Immature natural killer cell (primary cell): ENCODE data around the gene CPED1. TPM values are rescaled to one million over a fixed set of nuclear protein-coding genes. Genes with fewer than 3 reads are reported as not detected.
"Not testable (repeated sequence)": the region's sequence is repeated elsewhere in the genome, so short reads cannot be mapped to it uniquely, and the experiment has no call there.

Source experiments
- DNase-seq, 3 donors: peaks; one replicate each; pipeline ENCODE4 v3.0.0; 2022; ENCODE audit warnings: mixed read lengths in 1 of 3
- H3K27ac Mint-ChIP-seq, 6 donors: one replicate each; pipeline ENCODE4 v1.8.0; 2020; ENCODE audit warnings: mixed read lengths in 6 of 6, mild to moderate bottlenecking in 5 of 6, inconsistent platforms in 4 of 6, moderate library complexity in 3 of 6
- H3K27me3 Mint-ChIP-seq, 3 donors: one replicate each; pipeline ENCODE4 v1.8.0; 2020 to 2021; ENCODE audit warnings: low read depth in 3 of 3, mild to moderate bottlenecking in 3 of 3, mixed read lengths in 3 of 3, moderate library complexity in 3 of 3, inconsistent platforms in 1 of 3
- H3K36me3 Mint-ChIP-seq, 3 donors: one replicate each; pipeline ENCODE4 v1.8.0; 2020; ENCODE audit warnings: mixed read lengths in 3 of 3, inconsistent platforms in 2 of 3, mild to moderate bottlenecking in 2 of 3
- H3K4me1 Mint-ChIP-seq, 2 donors: one replicate each; pipeline ENCODE4 v1.8.0; 2020; ENCODE audit warnings: inconsistent platforms in 2 of 2, mild to moderate bottlenecking in 2 of 2, mixed read lengths in 2 of 2, moderate library complexity in 1 of 2
- H3K4me3 Mint-ChIP-seq, 5 donors: one replicate each; pipeline ENCODE4 v1.8.0; 2020; ENCODE audit warnings: mild to moderate bottlenecking in 5 of 5, mixed read lengths in 5 of 5, inconsistent platforms in 3 of 5, moderate library complexity in 3 of 5
- H3K9me3 Mint-ChIP-seq, 6 donors: one replicate each; pipeline ENCODE4 v1.8.0; 2020; ENCODE audit warnings: mild to moderate bottlenecking in 6 of 6, mixed read lengths in 6 of 6, inconsistent platforms in 4 of 6, moderate library complexity in 3 of 6
- polyA plus RNA-seq, 3 donors: library from polyadenylated mRNA; unstranded; fragments of 300-500 nt; fragmentation: Illumina TruSeq; gene quantifications; one replicate each; pipeline ENCODE4 v1.2.3, GENCODE V29; 2021

The CPED1 gene
- polyA plus RNA-seq, 3 donors from 2014 or later = 1.3 to 2.2 TPM; not detected in 1

DNA sequence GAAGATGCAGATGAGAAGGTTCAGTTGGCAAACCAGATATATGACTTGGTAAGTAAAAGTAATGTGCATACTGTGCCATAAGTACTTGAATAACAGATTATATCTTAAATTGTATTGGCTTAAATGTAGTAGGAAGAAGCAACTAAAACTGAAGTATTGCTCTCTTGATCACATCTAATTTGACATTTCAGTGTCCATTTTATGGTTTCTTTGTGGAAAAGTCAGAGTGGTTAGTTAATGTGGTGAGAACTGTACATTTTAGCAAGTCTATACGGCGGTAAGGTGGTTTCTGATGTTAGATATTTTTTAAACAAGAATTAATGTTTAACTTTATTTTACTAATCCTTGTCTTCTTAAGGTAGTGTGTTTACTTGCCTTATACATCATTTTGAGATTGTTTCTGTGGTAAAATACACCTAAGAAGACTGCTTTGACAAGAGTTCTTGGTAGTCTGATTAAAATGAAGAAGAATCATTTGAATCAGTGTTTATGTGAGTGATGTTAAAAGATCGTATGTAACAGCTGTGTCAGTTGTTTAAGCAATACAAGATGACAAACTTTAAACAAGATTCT, 32.8 kb upstream of the CPED1 start:
- peaks cover 9 to 14% (median 14%) of the 10 kb centered on the region in 3 donors for H3K36me3 Mint-ChIP-seq
- no peak for DNase-seq
- H3K4me3 Mint-ChIP-seq = no peak overlapping the region

GRCh38 chr7:120959929-120960484, 28.5 kb upstream of the CPED1 start:
- peak overlapping the region in 3 of 6 donors; percentile 8 to 15 (median 9) for H3K27ac Mint-ChIP-seq
- H3K4me3 Mint-ChIP-seq = no peak overlapping the region
- peaks cover 15 to 52% of the 10 kb centered on the region in 2 donors for H3K4me1 Mint-ChIP-seq
- peaks cover 10 to 21% (median 18%) of the 10 kb centered on the region in 3 donors for H3K36me3 Mint-ChIP-seq
- no peak for DNase-seq
- peaks cover 0 to 2% (median 1%) of the 10 kb centered on the region in 3 donors for H3K27me3 Mint-ChIP-seq
- no peaks in the 10 kb centered on the region for H3K9me3 Mint-ChIP-seq

More for the DNA sequence above, 32.8 kb upstream of the CPED1 start:
- peak overlapping the region in 4 of 6 donors; percentile 13 to 57 (median 49) for H3K27ac Mint-ChIP-seq
- peaks cover 6 to 10% (median 7%) of the 10 kb centered on the region in 3 donors for H3K27me3 Mint-ChIP-seq
- peaks cover 21 to 37% of the 10 kb centered on the region in 2 donors for H3K4me1 Mint-ChIP-seq
- H3K9me3 Mint-ChIP-seq = no peaks in the 10 kb centered on the region

GRCh38 chr7:120960714-120961113, 27.8 kb upstream of the CPED1 start:
- DNase-seq = no peak
- Mint-ChIP-seq H3K9me3 (no peaks in the 10 kb centered on the region), H3K27ac (no peak overlapping the region), H3K4me3 (no peak overlapping the region), H3K27me3 (peaks cover 0 to 2% (median 1%) of the 10 kb centered on the region in 3 donors), H3K4me1 (peaks cover 15 to 48% of the 10 kb centered on the region in 2 donors), H3K36me3 (peaks cover 11 to 23% (median 19%) of the 10 kb centered on the region in 3 donors)

DNA sequence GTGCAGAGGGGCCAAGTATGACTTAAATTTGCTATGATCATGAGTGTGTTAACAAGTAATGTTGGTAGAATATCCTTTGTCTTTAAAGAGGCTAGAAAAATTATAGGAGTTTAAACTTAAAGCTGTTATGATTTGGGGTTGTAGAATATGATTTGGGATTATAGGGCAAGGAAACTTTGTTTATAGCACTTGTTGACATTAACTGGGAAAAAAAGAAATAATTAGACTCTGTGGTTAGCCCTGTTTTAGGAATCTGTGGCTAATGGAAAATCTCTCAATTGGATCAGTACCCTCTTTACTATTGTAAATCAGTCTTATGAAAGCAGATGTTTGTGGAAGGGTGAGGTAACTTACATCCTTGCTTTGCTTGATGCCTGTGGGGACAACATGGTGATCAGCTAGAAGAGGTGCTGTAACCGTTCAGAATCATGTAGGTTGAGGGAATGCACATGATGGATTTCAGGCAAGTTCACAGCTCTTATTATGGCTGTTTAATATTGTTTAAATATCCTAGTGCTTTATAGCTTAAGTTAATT, 26.8 kb upstream of the CPED1 start:
- Mint-ChIP-seq H3K9me3 (no peaks in the 10 kb centered on the region), H3K36me3 (peaks cover 5 to 20% (median 20%) of the 10 kb centered on the region in 3 donors), H3K4me1 (peaks cover 15 to 48% of the 10 kb centered on the region in 2 donors), H3K27ac (peak overlapping the region in 4 of 6 donors; percentile 9 to 56 (median 37)), H3K4me3 (no peak overlapping the region), H3K27me3 (peaks cover 0 to 2% (median 1%) of the 10 kb centered on the region in 3 donors)
- DNase-seq = no peak

GRCh38 chr7:120964088-120964487, 24.4 kb upstream of the CPED1 start:
- DNase-seq = no peak
- H3K27me3 Mint-ChIP-seq = peaks cover 0 to 2% (median 1%) of the 10 kb centered on the region in 3 donors
- H3K27ac Mint-ChIP-seq = peak overlapping the region in 1 of 6 donors; percentile 34

GRCh38 chr7:120966961-120967360, 21.6 kb upstream of the CPED1 start:
- Mint-ChIP-seq H3K9me3 (no peaks in the 10 kb centered on the region), H3K4me3 (no peak overlapping the region), H3K4me1 (peaks cover 2 to 25% of the 10 kb centered on the region in 2 donors), H3K27me3 (peaks cover 0 to 2% (median 0%) of the 10 kb centered on the region in 3 donors), H3K36me3 (peaks cover 32 to 51% (median 33%) of the 10 kb centered on the region in 3 donors), H3K27ac (no peak overlapping the region)
- DNase-seq = no peak

More at GRCh38 chr7:120964088-120964487, 24.4 kb upstream of the CPED1 start:
- Mint-ChIP-seq H3K9me3 (no peaks in the 10 kb centered on the region), H3K4me1 (peaks cover 14 to 41% of the 10 kb centered on the region in 2 donors), H3K4me3 (no peak overlapping the region), H3K36me3 (peaks cover 20 to 35% (median 21%) of the 10 kb centered on the region in 3 donors)

DNA sequence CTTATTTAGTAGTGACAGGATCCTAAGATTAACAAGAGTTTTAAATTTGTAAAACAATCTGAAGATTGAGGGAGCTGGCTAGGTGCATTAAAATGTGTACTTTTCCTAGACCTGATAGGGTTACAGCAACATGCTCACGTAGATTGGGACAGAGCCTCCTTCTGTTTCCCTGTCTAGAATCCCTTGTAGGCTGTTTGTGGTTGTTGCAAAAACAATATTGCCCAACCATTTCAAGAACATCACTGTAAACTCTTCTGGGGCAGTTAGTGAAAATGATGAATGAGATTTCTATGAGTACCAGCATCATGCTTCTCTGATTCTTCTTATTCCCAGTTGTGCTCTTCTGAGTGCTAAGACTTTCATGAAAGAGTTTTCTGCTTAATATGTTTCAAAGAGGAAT, 14.7 kb upstream of the CPED1 start:
- peaks cover 26 to 50% (median 36%) of the 10 kb centered on the region in 3 donors for H3K36me3 Mint-ChIP-seq
- H3K27me3 Mint-ChIP-seq = peaks cover 0 to 2% (median 0%) of the 10 kb centered on the region in 3 donors
- H3K27ac Mint-ChIP-seq = no peak overlapping the region
- H3K4me1 Mint-ChIP-seq = no peaks in the 10 kb centered on the region
- DNase-seq = no peak
- H3K9me3 Mint-ChIP-seq = no peaks in the 10 kb centered on the region
- no peak overlapping the region for H3K4me3 Mint-ChIP-seq

DNA sequence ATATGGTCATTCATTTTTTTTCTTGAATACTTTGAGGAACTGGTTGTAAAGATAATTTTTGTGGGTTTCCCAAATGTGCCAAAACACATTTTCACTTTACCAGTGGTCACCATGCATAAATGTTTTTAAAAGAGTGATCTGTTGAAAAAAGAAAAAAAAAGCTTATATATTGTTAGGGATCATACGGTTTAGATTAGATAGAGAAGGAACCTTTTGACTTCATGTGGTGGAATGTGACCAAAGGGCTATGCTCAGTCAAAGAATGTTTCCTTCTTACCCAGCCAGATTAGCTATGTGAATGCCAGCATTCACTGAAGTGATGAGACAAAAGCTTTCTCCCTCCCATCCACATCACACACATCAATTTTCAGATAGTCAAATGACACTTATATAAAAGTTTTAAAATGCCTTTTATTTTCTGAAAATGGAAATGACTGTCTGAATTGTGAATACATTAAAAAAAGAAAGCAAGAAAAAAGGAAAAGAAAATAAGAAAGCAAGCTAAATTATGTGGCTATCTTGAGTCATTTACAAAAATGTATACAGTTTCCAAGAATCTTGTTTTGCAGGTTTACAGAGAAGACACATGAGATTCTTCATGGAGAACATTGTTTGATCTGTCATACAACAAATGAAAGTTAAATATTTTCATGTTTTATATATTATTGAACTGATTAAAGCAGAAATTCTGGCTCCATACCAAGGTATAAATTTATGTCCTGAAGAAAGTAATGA, 8.6 kb upstream of the CPED1 start:
- Mint-ChIP-seq H3K27ac (no peak overlapping the region), H3K36me3 (peaks cover 5 to 8% (median 7%) of the 10 kb centered on the region in 3 donors), H3K9me3 (no peaks in the 10 kb centered on the region), H3K4me1 (peaks cover 0 to 6% of the 10 kb centered on the region in 2 donors), H3K4me3 (no peak overlapping the region), H3K27me3 (peaks cover 0 to 3% (median 0%) of the 10 kb centered on the region in 3 donors)
- DNase-seq = no peak

- H3K9me3 Mint-ChIP-seq = no peaks in the 10 kb centered on the region
- peaks cover 2 to 5% (median 3%) of the 10 kb centered on the region in 3 donors for H3K36me3 Mint-ChIP-seq
- H3K27me3 Mint-ChIP-seq = peaks cover 0 to 6% (median 0%) of the 10 kb centered on the region in 3 donors
- H3K27ac Mint-ChIP-seq = no peak overlapping the region
- DNase-seq = no peak
- H3K4me1 Mint-ChIP-seq = peaks cover 0 to 6% of the 10 kb centered on the region in 2 donors
- no peak overlapping the region for H3K4me3 Mint-ChIP-seq
Observed at GRCh38 chr7:120981117-120981516, 7.4 kb upstream of the CPED1 start.

GRCh38 chr7:120981888-120982615, 6.5 kb upstream of the CPED1 start:
- Mint-ChIP-seq H3K4me1 (peaks cover 0 to 6% of the 10 kb centered on the region in 2 donors), H3K36me3 (peaks cover 0 to 1% (median under 1%) of the 10 kb centered on the region in 3 donors), H3K27ac (no peak overlapping the region), H3K27me3 (peaks cover 0 to 7% (median 2%) of the 10 kb centered on the region in 3 donors), H3K4me3 (no peak overlapping the region), H3K9me3 (no peaks in the 10 kb centered on the region)
- no peak for DNase-seq

GRCh38 chr7:120983592-120983991, 4.9 kb upstream of the CPED1 start:
- not testable (repeated sequence) for H3K36me3 Mint-ChIP-seq, DNase-seq, H3K27ac Mint-ChIP-seq, H3K9me3 Mint-ChIP-seq, H3K4me3 Mint-ChIP-seq
- H3K4me1 Mint-ChIP-seq = peaks cover 11 to 20% of the 10 kb centered on the region in 2 donors
- peaks cover 0 to 16% (median 4%) of the 10 kb centered on the region in 3 donors for H3K27me3 Mint-ChIP-seq

DNA sequence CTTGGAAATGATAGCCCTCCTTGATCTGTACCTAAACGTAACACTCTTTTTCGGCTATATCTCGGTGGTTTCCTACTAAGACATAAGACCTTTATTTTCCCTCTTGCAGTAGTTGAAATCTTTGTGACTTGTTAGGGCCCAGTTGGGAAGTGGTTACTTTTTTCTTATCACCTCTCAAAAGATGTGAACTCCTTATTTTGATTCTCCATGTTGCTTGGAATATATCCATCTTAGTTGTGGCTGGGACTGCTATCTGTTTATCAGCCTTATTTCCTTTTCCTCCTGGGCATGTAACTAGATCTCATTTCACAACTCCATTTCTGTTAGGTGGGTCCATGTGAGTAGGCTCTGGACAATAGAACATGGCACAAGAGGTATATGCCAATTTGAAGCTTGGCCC, 4.1 kb upstream of the CPED1 start:
- Mint-ChIP-seq H3K4me3 (no peak overlapping the region), H3K36me3 (no peaks in the 10 kb centered on the region), H3K27me3 (peaks cover 0 to 24% (median 6%) of the 10 kb centered on the region in 3 donors), H3K4me1 (peaks cover 14 to 28% of the 10 kb centered on the region in 2 donors), H3K27ac (no peak overlapping the region), H3K9me3 (no peaks in the 10 kb centered on the region)
- DNase-seq = no peak

- no peaks in the 10 kb centered on the region for H3K36me3 Mint-ChIP-seq
- H3K27ac Mint-ChIP-seq = no peak overlapping the region
- no peaks in the 10 kb centered on the region for H3K9me3 Mint-ChIP-seq
- no peak for DNase-seq
- H3K4me1 Mint-ChIP-seq = peaks cover 14 to 28% of the 10 kb centered on the region in 2 donors
- H3K4me3 Mint-ChIP-seq = no peak overlapping the region
- peaks cover 0 to 32% (median 6%) of the 10 kb centered on the region in 3 donors for H3K27me3 Mint-ChIP-seq
Observed at GRCh38 chr7:120985130-120985758, 3.3 kb upstream of the CPED1 start.
